Liver (tissue), 9 donors: ENCODE measurements around the gene DDX24. TPM values are rescaled to one million over a fixed set of nuclear protein-coding genes. Genes with fewer than 3 reads are reported as not detected.
A peak's percentile ranks its signal among the peaks of the same experiment; 100 is the strongest.

Experiments
- DNase-seq: peaks from one replicate; pipeline ENCODE4 v3.0.0-alpha.2; 2017; ENCODE audit warnings: low spot score
- H3K27ac ChIP-seq, 2 donors: one replicate each; pipeline ENCODE4 v1.7.0; 2013; ENCODE audit warnings: inconsistent platforms in 2 of 2, low read length in 2 of 2, control low read depth in 1 of 2, low read depth in 1 of 2, mild to moderate bottlenecking in 1 of 2
- H3K27me3 ChIP-seq, 4 donors: one replicate each; pipeline versions ENCODE4 v1.6.1 to v1.7.0; 2013; ENCODE audit warnings: low read length in 3 of 4, inconsistent platforms in 1 of 4, mild to moderate bottlenecking in 1 of 4, moderate library complexity in 1 of 4; ENCODE audit not compliant: control insufficient read depth in 4 of 4, insufficient read depth in 4 of 4
- H3K36me3 ChIP-seq, 4 donors: one replicate each; pipeline versions ENCODE4 v1.6.1 to v1.7.0; 2013; ENCODE audit warnings: low read length in 3 of 4, mild to moderate bottlenecking in 3 of 4, low read depth in 1 of 4, moderate library complexity in 1 of 4; ENCODE audit not compliant: control insufficient read depth in 4 of 4, insufficient read depth in 3 of 4
- H3K4me1 ChIP-seq, 4 donors: one replicate each; pipeline versions ENCODE4 v1.6.1 to v1.7.0; 2013; ENCODE audit warnings: low read length in 3 of 4, mild to moderate bottlenecking in 3 of 4, moderate library complexity in 1 of 4; ENCODE audit not compliant: control insufficient read depth in 4 of 4, insufficient read depth in 4 of 4
- H3K4me3 ChIP-seq, 3 donors: one replicate each; pipeline versions ENCODE4 v1.6.1 to v1.7.0; 2013; ENCODE audit warnings: low read length in 3 of 3, control low read depth in 1 of 3, low read depth in 1 of 3, mild to moderate bottlenecking in 1 of 3
- H3K9ac ChIP-seq, 2 donors: one replicate each; pipeline ENCODE4 v1.7.0; 2013; ENCODE audit warnings: low read length in 2 of 2, mild to moderate bottlenecking in 2 of 2, moderate library complexity in 2 of 2, control low read depth in 1 of 2, low read depth in 1 of 2
- H3K9me3 ChIP-seq, 4 donors: one replicate each; pipeline versions ENCODE4 v1.6.1 to v1.7.0; 2013; ENCODE audit warnings: low read length in 3 of 4; ENCODE audit not compliant: control insufficient read depth in 4 of 4
- FOXA2 ChIP-seq: IDR thresholded peaks from 2 replicates; pipeline ENCODE4 v1.6.1; 2016; ENCODE audit warnings: antibody characterized with exemption
- GABPA ChIP-seq, 2 donors: IDR thresholded peaks in 1 of 2; conservative IDR thresholded peaks in 1 of 2; 2 replicates each; pipeline ENCODE4 v1.6.1; 2016; ENCODE audit warnings: antibody characterized with exemption in 2 of 2, mild to moderate bottlenecking in 1 of 2, moderate library complexity in 1 of 2
- HNF4G ChIP-seq: IDR thresholded peaks from 2 replicates; pipeline ENCODE4 v1.6.1; 2016; ENCODE audit warnings: antibody characterized with exemption
- JUND ChIP-seq, 2 donors: IDR thresholded peaks; 2 replicates each; pipeline ENCODE4 v1.6.1; 2016; ENCODE audit warnings: antibody characterized with exemption in 2 of 2
- NR2F2 ChIP-seq: IDR thresholded peaks from 2 replicates; pipeline ENCODE4 v1.6.1; 2016; ENCODE audit warnings: antibody characterized with exemption
- RAD21 ChIP-seq, 2 donors: IDR thresholded peaks; 2 replicates each; pipeline ENCODE4 v1.6.1; 2016; ENCODE audit warnings: antibody characterized with exemption in 2 of 2, mild to moderate bottlenecking in 2 of 2
- RXRA ChIP-seq, 2 donors: IDR thresholded peaks; 2 replicates each; pipeline ENCODE4 v1.6.1; 2017 to 2018; ENCODE audit warnings: antibody characterized with exemption in 2 of 2, mild to moderate bottlenecking in 1 of 2
- SP1 ChIP-seq: IDR thresholded peaks from 2 replicates; pipeline ENCODE4 v1.6.1; 2018; ENCODE audit warnings: antibody characterized with exemption, mild to moderate bottlenecking
- TAF1 ChIP-seq: conservative IDR thresholded peaks from 2 replicates; pipeline ENCODE4 v1.6.1; 2016; ENCODE audit warnings: antibody characterized with exemption, mild to moderate bottlenecking
- YY1 ChIP-seq: IDR thresholded peaks from 2 replicates; pipeline ENCODE4 v1.6.1; 2016; ENCODE audit warnings: antibody characterized with exemption, mild to moderate bottlenecking
- WGBS: extraction: QIAGEN DNeasy Blood & Tissue Kit; methylation state at CpG from one replicate; pipeline ENCODE4 v1.1.7; 2013; 5-methylcytosine and 5-hydroxymethylcytosine counted together
- polyA plus RNA-seq, 2 donors: library from polyadenylated mRNA; stranded (reverse) in 1 of 2; unstranded in 1 of 2; fragments of 200-250 nt in 1 of 2; fragments of >200 nt in 1 of 2; fragmentation: Nextera tagmentation in 1 of 2; extraction: Ambion mirVana in 1 of 2; gene quantifications; one replicate each; pipeline versions ENCODE4 v1.2.1 to v1.2.3, GENCODE V29; 2013 to 2015
- total RNA-seq, 2 donors: library from RNA; depleted of rRNA; stranded (reverse); fragments of >200 nt; gene quantifications; one replicate each; pipeline ENCODE4 v1.2.3, GENCODE V29; 2014
- TF ChIP-seq, protein P1 (sequence below): IDR thresholded peaks from 2 replicates; pipeline ENCODE4 v1.6.1; 2016; ENCODE audit warnings: antibody characterized with exemption
- TF ChIP-seq, protein P2 (sequence below): fragments of 150-350 bp; IDR thresholded peaks from 2 replicates; pipeline ENCODE4 v1.5.1; 2017; ENCODE audit warnings: improper control_type of control experiment, low read depth, low read length; ENCODE audit not compliant: missing input control
- TF ChIP-seq, protein P3 (sequence below): IDR thresholded peaks from 2 replicates; pipeline ENCODE4 v1.6.1; 2016; ENCODE audit warnings: antibody characterized with exemption
- TF ChIP-seq, protein P4 (sequence below): IDR thresholded peaks from 2 replicates; pipeline ENCODE4 v1.6.1; 2016; ENCODE audit warnings: antibody characterized with exemption, mild to moderate bottlenecking
- TF ChIP-seq, protein P5 (sequence below): IDR thresholded peaks from 2 replicates; pipeline ENCODE4 v1.6.1; 2016; ENCODE audit warnings: antibody characterized with exemption
- donor health status: healthy.
- donor health status: healthy.
- donor health status: healthy.
- donor health status: healthy.
- donor health status: healthy.

The DDX24 gene, protein sequence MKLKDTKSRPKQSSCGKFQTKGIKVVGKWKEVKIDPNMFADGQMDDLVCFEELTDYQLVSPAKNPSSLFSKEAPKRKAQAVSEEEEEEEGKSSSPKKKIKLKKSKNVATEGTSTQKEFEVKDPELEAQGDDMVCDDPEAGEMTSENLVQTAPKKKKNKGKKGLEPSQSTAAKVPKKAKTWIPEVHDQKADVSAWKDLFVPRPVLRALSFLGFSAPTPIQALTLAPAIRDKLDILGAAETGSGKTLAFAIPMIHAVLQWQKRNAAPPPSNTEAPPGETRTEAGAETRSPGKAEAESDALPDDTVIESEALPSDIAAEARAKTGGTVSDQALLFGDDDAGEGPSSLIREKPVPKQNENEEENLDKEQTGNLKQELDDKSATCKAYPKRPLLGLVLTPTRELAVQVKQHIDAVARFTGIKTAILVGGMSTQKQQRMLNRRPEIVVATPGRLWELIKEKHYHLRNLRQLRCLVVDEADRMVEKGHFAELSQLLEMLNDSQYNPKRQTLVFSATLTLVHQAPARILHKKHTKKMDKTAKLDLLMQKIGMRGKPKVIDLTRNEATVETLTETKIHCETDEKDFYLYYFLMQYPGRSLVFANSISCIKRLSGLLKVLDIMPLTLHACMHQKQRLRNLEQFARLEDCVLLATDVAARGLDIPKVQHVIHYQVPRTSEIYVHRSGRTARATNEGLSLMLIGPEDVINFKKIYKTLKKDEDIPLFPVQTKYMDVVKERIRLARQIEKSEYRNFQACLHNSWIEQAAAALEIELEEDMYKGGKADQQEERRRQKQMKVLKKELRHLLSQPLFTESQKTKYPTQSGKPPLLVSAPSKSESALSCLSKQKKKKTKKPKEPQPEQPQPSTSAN
- 10 to 100 TPM; 33.8 to 53.2 TPM for total RNA-seq
- 10 to 100 TPM; 42.5 to 59.7 TPM for polyA plus RNA-seq

DNA sequence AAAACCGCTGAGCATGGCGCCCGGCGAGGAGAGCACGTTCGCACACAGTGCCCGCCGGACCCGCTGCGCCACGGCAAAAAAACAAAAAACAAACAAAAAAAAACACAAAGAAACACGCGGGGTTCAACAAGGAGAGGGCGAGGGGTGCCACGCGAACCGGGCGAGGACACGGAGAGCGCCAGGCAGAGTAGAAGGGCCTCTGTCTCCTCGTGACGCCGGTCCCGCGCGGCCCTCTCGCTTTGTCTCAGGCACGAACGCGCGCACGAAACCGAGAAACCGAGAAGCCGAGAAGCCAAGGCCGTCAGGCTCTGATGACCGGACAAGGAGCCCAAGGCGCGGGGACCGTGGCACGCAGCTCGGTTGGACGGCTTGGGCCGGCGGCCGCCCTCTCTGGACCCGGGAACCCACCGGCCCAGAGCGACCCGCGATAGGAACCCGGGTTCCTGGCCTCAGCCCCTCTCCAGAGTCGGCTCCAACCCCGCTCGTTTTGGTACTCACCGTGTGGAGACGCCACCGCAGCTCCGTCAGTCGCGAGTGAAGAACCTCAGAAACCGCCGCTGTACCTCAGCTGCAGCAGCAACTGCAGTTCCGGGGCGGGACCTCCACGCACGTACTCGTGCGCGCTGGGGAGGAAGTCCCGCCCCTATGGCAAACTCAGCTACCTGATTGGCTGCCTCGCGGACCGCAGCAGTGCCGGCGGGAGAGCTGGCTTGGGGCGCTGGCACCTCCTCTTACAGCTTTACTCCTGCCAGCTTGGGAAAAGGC is at the start of gene DDX24, which contains the start of gene IFI27L1:
TSS of gene DDX24 (minus strand) at position 582 of the 765 bp plus-strand sequence. CDS start 1,460 bp downstream, outside the sequence.
TSS of gene IFI27L1 (plus strand) at position 690 of the 765 bp plus-strand sequence. CDS start 15,628 bp downstream, outside the sequence.
- peak; percentile 96 for DNase-seq
- WGBS: under 1% methylated on average over 77 of the region's 77 CpGs
- peak within 1 kb of the TSS; percentile 81 to 93 for H3K27ac ChIP-seq
- peak; percentile 85 for TF ChIP-seq TAF1
- TF ChIP-seq, protein P1, sequence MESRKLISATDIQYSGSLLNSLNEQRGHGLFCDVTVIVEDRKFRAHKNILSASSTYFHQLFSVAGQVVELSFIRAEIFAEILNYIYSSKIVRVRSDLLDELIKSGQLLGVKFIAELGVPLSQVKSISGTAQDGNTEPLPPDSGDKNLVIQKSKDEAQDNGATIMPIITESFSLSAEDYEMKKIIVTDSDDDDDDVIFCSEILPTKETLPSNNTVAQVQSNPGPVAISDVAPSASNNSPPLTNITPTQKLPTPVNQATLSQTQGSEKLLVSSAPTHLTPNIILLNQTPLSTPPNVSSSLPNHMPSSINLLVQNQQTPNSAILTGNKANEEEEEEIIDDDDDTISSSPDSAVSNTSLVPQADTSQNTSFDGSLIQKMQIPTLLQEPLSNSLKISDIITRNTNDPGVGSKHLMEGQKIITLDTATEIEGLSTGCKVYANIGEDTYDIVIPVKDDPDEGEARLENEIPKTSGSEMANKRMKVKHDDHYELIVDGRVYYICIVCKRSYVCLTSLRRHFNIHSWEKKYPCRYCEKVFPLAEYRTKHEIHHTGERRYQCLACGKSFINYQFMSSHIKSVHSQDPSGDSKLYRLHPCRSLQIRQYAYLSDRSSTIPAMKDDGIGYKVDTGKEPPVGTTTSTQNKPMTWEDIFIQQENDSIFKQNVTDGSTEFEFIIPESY: no peak
- TF ChIP-seq, protein P2, sequence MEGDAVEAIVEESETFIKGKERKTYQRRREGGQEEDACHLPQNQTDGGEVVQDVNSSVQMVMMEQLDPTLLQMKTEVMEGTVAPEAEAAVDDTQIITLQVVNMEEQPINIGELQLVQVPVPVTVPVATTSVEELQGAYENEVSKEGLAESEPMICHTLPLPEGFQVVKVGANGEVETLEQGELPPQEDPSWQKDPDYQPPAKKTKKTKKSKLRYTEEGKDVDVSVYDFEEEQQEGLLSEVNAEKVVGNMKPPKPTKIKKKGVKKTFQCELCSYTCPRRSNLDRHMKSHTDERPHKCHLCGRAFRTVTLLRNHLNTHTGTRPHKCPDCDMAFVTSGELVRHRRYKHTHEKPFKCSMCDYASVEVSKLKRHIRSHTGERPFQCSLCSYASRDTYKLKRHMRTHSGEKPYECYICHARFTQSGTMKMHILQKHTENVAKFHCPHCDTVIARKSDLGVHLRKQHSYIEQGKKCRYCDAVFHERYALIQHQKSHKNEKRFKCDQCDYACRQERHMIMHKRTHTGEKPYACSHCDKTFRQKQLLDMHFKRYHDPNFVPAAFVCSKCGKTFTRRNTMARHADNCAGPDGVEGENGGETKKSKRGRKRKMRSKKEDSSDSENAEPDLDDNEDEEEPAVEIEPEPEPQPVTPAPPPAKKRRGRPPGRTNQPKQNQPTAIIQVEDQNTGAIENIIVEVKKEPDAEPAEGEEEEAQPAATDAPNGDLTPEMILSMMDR: no peak
- TF ChIP-seq GABPA (IDR thresholded peaks at IDR 0.05 in 1 of 2, conservative IDR thresholded peaks at IDR 0.05 in 1 of 2): peak; percentile 82 to 94
- TF ChIP-seq YY1: peak; percentile 82
- TF ChIP-seq, protein P3, sequence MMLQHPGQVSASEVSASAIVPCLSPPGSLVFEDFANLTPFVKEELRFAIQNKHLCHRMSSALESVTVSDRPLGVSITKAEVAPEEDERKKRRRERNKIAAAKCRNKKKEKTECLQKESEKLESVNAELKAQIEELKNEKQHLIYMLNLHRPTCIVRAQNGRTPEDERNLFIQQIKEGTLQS: no peak
- TF ChIP-seq HNF4G: no peak
- TF ChIP-seq FOXA2: no peak
- TF ChIP-seq JUND (IDR thresholded peaks at IDR 0.05): no peak
- TF ChIP-seq, protein P4, sequence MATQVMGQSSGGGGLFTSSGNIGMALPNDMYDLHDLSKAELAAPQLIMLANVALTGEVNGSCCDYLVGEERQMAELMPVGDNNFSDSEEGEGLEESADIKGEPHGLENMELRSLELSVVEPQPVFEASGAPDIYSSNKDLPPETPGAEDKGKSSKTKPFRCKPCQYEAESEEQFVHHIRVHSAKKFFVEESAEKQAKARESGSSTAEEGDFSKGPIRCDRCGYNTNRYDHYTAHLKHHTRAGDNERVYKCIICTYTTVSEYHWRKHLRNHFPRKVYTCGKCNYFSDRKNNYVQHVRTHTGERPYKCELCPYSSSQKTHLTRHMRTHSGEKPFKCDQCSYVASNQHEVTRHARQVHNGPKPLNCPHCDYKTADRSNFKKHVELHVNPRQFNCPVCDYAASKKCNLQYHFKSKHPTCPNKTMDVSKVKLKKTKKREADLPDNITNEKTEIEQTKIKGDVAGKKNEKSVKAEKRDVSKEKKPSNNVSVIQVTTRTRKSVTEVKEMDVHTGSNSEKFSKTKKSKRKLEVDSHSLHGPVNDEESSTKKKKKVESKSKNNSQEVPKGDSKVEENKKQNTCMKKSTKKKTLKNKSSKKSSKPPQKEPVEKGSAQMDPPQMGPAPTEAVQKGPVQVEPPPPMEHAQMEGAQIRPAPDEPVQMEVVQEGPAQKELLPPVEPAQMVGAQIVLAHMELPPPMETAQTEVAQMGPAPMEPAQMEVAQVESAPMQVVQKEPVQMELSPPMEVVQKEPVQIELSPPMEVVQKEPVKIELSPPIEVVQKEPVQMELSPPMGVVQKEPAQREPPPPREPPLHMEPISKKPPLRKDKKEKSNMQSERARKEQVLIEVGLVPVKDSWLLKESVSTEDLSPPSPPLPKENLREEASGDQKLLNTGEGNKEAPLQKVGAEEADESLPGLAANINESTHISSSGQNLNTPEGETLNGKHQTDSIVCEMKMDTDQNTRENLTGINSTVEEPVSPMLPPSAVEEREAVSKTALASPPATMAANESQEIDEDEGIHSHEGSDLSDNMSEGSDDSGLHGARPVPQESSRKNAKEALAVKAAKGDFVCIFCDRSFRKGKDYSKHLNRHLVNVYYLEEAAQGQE: peak; percentile 85
- no peak for TF ChIP-seq RXRA (IDR thresholded peaks at IDR 0.05)
- TF ChIP-seq SP1: peak; percentile 74
- TF ChIP-seq RAD21 (IDR thresholded peaks at IDR 0.05): peak in 1 of 2 donors; percentile 32
- TF ChIP-seq NR2F2: no peak
- TF ChIP-seq, protein P5, sequence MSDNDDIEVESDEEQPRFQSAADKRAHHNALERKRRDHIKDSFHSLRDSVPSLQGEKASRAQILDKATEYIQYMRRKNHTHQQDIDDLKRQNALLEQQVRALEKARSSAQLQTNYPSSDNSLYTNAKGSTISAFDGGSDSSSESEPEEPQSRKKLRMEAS: peak; percentile 77
- no peaks in the 10 kb centered on the region for H3K27me3 ChIP-seq
- H3K9me3 ChIP-seq: no peaks in the 10 kb centered on the region
- peaks cover 3 to 20% (median 8%) of the 10 kb centered on the region in 4 donors for H3K36me3 ChIP-seq
- H3K4me1 ChIP-seq: peaks cover 12 to 39% (median 28%) of the 10 kb centered on the region in 4 donors
- H3K4me3 ChIP-seq: peak within 1 kb of the TSS; percentile 77 to 96 (median 93)
- peak within 1 kb of the TSS; percentile 93 to 99 for H3K9ac ChIP-seq
